ENCODE measurements around the gene LTF.
"Not testable (repeated sequence)": the region's sequence is repeated elsewhere in the genome, so short reads cannot be mapped to it uniquely, and the experiment has no call there.

LTF gene

DNA sequence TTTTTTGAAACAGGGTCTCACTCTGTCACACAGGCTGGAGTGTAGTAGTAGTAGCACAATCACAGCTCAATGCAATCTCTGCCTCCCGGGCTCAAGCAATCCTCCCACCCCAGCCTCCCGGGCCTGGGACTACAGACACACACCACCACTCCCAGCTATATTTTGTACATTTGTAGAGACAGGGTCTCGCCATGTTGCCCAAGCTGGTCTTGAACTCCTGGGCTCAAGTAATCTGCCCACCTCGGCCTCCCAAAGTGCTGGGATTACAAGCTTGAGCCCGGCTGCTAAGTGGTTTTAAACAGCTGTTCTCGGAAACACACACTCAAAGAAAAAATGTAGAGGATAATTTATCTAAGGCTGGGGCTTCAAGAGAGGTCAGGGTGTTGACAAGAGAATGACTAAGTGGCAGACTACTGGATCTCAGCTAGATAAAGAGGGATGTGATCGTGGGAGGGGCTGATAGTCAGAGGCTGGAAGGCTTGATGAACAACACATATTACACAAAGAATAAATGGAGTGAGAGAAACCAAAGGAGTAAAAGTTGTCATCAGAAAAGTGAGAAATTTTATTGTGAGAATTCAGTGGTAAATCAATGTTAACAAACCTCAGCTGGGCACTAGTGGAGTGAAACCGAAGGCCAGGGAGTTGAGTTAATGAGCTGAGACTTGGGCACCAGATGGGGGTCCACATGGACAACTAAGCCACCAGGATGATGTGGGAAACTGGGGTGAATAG lies 64.5 kb downstream of the LTF start:
- Mint-ChIP-seq H3K9me3 (no peaks in the 10 kb centered on the region), H3K4me1 (peaks cover 17 to 27% of the 10 kb centered on the region in 2 donors), H3K27ac (no peak overlapping the region), H3K27me3 (peaks cover 2% of the 10 kb centered on the region in 2 donors), H3K36me3 (no peaks in the 10 kb centered on the region), H3K4me3 (no peak overlapping the region)
- ATAC-seq (replicated peaks) (no peak), DNase-seq (no peak)

DNA sequence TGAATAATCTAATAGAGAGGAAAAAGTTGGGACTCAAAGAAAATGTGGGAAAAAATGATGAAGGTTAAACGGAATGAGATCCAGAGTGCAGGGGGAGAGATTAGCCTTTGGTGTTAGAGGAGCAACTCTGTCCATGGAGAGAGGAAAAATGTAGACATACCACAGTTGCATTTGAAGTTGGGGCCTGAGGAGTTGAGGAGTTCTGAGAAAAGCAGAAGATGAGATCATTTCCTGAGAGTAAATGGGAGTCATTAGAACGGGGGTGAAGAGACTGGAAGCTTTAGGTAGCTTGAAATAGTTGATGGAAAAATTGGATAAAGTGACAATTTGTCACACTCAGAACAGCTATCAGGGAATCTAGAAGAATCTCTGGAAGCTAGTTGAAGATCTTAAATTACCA lies 65.1 kb downstream of the LTF start:
- no peak for DNase-seq

DNA sequence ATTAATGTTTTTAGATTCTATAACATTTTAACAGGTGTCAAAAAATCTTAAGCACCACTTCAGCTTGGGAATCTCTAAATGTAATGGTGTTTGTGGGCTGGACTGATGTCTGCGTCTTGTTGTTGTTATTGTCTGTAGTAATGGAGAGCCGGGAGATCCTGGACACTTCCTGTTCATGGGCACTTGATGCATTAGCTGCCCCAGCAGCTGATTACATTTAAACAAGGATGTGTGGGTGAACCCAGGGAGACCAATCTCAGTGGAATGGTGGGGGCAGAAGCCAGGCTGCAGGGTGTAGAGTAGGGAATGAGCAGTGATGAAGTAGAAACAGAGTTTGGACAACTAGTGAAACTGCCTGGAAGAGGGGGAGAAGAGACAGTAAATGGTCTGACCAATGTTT lies 65.6 kb downstream of the LTF start:
- Mint-ChIP-seq H3K9me3 (no peaks in the 10 kb centered on the region), H3K36me3 (no peaks in the 10 kb centered on the region), H3K4me1 (peaks cover 19 to 23% of the 10 kb centered on the region in 2 donors), H3K4me3 (no peak overlapping the region), H3K27me3 (peaks cover 4 to 5% of the 10 kb centered on the region in 2 donors), H3K27ac (no peak overlapping the region)
- no peak for DNase-seq
- ATAC-seq (replicated peaks) = no peak

More for the DNA sequence above, 65.1 kb downstream of the LTF start:
- no peak overlapping the region for H3K27ac Mint-ChIP-seq
- peaks cover 4 to 5% of the 10 kb centered on the region in 2 donors for H3K27me3 Mint-ChIP-seq
- peaks cover 19 to 24% of the 10 kb centered on the region in 2 donors for H3K4me1 Mint-ChIP-seq
- no peak overlapping the region for H3K4me3 Mint-ChIP-seq
- ATAC-seq (replicated peaks) = no peak
- H3K9me3 Mint-ChIP-seq = no peaks in the 10 kb centered on the region
- H3K36me3 Mint-ChIP-seq = no peaks in the 10 kb centered on the region

DNA sequence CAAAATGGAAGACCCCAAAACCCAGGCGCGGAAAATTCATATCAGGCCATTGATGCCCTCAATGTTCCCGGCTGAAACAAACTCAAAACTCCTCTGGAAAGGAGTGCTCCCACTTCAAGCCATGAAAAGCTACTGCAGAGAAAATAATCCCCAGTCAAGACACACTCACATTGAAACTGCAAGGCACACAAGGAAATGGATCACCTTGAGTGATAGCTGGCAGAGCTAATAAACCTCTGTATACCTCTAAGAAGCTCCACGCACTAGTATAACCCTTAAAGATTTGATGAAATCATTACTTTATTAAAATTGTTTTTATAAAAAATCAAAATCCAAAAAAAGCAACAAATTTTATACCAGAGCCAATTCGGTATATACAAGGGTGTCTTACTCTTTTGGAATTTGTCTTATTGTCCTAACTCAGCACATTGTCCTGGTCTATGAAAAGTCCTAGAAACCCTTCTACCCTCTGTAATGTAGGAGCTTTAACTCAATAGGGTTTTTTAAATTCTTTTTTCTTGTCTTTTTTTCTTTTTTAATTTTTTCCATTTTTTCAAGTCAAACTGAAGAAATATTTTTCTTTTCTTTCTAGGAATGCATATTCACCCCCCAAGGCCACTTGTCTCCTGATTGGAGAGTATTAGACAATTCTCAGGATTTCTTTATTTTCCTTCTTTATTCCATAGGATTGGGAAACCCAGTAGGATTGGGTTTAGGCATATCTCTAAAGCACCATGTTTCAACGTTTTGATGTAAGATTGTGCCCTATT lies 66.3 kb downstream of the LTF start:
- peaks cover 19 to 23% of the 10 kb centered on the region in 2 donors for H3K4me1 Mint-ChIP-seq
- no peak for ATAC-seq (replicated peaks)
- peaks cover 4 to 5% of the 10 kb centered on the region in 2 donors for H3K27me3 Mint-ChIP-seq

DNA sequence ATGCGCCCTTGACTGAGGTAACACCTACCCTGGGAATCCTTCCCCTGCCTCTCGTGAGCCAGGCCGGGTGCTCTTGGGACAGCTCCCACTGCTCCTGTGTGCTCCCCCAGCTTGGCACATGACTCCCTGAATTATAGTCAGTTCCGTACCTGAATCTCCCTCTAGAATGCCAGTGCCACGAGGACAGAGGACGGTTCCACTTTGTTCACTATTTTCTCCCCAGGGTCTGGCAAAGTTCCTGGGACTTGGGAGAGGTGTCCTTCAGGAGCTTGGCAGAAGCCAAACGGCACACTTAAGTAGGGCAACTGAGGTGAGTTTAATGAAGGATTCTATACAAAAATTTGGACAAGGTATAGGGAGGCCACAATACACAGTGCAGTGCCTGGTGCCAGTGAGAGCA lies 67.6 kb downstream of the LTF start:
- no peak for DNase-seq
- H3K36me3 Mint-ChIP-seq = no peaks in the 10 kb centered on the region
- H3K27ac Mint-ChIP-seq = no peak overlapping the region
- ATAC-seq (replicated peaks) = no peak
- peaks cover 4 to 5% of the 10 kb centered on the region in 2 donors for H3K27me3 Mint-ChIP-seq
- H3K4me1 Mint-ChIP-seq = peaks cover 19 to 23% of the 10 kb centered on the region in 2 donors
- no peak overlapping the region for H3K4me3 Mint-ChIP-seq
- no peaks in the 10 kb centered on the region for H3K9me3 Mint-ChIP-seq

More for the DNA sequence above, 66.3 kb downstream of the LTF start:
- Mint-ChIP-seq H3K4me3 (no peak overlapping the region), H3K36me3 (no peaks in the 10 kb centered on the region), H3K27ac (no peak overlapping the region), H3K9me3 (no peaks in the 10 kb centered on the region)
- no peak for DNase-seq

DNA sequence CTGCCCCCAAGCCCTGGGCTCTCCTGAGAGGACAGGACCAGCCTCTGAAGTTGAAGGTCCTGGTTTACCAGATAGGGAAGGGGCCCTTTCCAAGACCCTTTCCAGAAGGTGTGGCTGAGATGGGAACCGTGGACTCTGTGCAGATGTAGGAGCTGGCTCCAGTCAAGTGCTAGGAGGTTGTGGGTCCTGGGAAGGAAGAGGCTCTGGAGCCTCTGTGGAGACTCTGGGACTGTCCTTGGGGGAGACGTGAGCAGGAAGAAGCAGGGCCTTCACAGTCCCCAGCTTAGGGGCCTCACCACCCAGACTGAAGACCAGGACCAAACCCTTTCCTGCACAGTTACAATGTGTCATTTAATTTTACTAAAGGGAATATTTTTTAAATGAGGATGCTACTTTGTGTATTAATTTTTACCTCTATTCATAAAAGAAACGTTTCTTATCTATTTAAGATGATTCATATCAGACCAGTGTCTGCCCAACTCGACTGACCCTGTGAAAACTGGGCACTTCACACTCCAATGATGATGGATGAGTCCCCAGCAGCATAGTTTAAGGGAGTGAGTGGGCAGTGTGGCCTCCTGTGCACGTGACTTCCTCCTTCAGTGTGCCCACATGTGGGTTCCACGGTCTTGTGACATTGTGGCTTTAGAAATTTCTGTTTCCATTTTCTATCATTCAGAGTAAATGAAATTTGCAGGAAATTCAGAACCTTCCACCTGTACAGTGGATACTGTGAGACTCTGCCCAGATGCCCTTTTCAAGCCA lies 68.8 kb downstream of the LTF start:
- Mint-ChIP-seq H3K4me3 (no peak overlapping the region), H3K9me3 (no peaks in the 10 kb centered on the region), H3K36me3 (no peaks in the 10 kb centered on the region), H3K27ac (peak overlapping the region; percentile 10), H3K4me1 (peaks cover 19 to 23% of the 10 kb centered on the region in 2 donors), H3K27me3 (peaks cover 4 to 5% of the 10 kb centered on the region in 2 donors)
- no peak for DNase-seq
- peak; percentile 79 to 80 for ATAC-seq (replicated peaks)

DNA sequence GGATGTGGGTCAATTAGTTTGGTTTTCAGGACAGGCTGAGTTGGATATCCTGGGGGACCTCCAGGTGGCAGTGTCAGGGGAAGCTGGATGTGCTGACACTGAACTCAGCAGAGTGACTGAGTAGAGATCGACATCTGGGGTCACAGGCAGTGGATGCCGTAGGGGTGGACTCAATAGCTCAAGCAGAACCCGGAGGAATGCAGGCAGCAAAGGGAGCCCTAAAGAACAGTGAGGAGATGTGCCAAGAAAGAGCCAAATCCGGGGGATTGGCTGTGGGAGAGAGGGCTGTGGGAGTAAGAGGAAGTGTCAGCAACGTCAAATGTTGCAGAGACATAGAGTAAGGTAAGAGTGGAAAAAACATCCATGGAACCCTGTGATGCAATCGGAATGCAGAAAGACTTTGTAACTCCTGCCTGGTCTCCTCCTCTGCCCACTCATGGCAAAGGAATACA lies 69.5 kb downstream of the LTF start:
- DNase-seq = no peak
- H3K4me3 Mint-ChIP-seq = no peak overlapping the region
- no peaks in the 10 kb centered on the region for H3K36me3 Mint-ChIP-seq
- H3K4me1 Mint-ChIP-seq = peaks cover 19 to 23% of the 10 kb centered on the region in 2 donors
- H3K27ac Mint-ChIP-seq = peak overlapping the region; percentile 63
- peak in 1 of 2 donors; percentile 50 for ATAC-seq (replicated peaks)
- peaks cover 4 to 5% of the 10 kb centered on the region in 2 donors for H3K27me3 Mint-ChIP-seq
- no peaks in the 10 kb centered on the region for H3K9me3 Mint-ChIP-seq

DNA sequence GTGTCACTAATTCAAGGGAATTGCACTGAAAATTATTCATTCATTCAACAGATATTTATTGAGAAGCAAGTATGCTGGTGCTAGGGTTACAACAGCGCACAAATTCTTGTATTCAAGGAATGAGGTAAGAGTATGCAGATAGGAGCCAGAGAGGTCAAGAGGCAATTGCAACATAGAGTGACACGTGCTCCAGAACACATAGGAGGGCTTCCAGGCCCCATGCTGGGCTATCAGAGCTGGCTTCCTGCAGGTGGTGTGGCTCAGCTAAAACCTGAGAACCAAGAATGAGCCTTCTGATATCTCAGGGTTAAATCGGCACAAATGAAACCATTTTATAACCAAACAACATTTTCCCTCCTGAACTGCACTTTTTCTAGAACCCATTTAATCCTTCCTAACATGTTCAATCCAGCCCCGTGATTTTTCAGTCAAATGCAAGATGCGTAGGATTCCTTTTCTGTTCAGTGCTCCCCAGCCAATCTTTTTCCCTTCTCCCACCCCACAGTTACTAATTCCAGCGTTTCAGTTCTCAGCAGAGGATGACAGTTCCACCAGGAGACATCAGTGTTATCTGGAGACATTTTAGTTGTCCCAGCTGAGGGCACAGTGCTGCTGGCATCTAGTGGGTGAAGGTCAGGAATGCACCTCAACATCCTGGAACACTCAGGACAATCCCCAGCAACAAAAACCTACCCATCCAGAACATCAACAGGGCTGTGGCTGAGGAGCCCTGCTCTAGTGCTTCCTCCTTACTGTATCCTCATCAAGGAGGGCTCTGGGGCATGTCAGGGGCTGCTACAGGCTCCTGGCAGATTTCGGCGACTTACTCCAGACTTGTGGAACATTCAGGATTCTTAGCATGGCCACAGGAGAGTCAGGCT lies 70.9 kb downstream of the LTF start:
- H3K27me3 Mint-ChIP-seq = peaks cover 4 to 5% of the 10 kb centered on the region in 2 donors
- no peak overlapping the region for H3K27ac Mint-ChIP-seq
- ATAC-seq (replicated peaks) (no peak), DNase-seq (no peak)
- H3K4me3 Mint-ChIP-seq = no peak overlapping the region
- no peaks in the 10 kb centered on the region for H3K36me3 Mint-ChIP-seq
- no peaks in the 10 kb centered on the region for H3K9me3 Mint-ChIP-seq
- H3K4me1 Mint-ChIP-seq = peaks cover 19 to 23% of the 10 kb centered on the region in 2 donors

DNA sequence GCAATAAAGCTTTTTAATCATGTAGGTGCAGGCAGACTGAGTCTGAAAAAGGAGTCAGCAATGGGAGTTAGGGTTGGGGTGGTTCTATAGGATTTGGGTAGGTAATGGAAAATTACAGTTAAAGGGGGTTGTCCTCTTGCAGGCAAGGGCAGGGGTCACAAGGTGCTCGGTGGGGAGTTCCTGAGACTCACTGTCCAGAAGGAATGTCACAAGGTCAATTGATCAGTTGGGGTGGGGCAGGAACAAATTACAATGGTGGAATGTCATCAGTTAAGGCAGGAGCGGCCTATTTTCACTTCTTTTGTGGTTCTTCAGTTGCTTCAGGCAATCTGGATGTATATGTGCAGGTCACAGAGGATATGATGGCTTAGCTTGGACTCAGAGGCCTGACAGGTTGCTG lies 71.7 kb downstream of the LTF start:
- H3K27me3 Mint-ChIP-seq = peaks cover 4 to 5% of the 10 kb centered on the region in 2 donors
- H3K36me3 Mint-ChIP-seq = no peaks in the 10 kb centered on the region
- peaks cover 19 to 23% of the 10 kb centered on the region in 2 donors for H3K4me1 Mint-ChIP-seq
- H3K4me3 Mint-ChIP-seq = no peak overlapping the region
- no peaks in the 10 kb centered on the region for H3K9me3 Mint-ChIP-seq
- DNase-seq = no peak
- no peak for ATAC-seq (replicated peaks)
- no peak overlapping the region for H3K27ac Mint-ChIP-seq

DNA sequence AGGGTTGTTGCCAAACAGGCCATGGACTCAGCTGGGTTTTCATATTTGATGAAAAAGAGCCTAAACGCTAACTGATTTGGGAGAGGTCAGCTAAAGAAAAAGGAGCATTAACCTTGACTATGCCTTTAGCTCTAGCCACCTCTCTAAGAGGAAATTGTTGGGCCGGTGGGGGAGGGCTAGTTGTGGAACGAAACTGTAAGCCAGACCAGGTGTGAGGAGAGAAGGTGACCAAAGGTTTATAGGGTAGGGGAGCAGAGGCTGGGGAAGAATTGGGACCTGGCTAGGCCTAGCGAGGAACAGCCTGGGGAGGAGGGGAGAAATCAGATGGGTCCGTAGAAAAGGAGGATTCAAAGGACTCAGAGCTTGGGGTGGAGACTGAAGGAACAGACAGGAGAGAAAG lies 73.2 kb downstream of the LTF start:
- H3K9me3 Mint-ChIP-seq, DNase-seq, H3K27ac Mint-ChIP-seq: not testable (repeated sequence)

DNA sequence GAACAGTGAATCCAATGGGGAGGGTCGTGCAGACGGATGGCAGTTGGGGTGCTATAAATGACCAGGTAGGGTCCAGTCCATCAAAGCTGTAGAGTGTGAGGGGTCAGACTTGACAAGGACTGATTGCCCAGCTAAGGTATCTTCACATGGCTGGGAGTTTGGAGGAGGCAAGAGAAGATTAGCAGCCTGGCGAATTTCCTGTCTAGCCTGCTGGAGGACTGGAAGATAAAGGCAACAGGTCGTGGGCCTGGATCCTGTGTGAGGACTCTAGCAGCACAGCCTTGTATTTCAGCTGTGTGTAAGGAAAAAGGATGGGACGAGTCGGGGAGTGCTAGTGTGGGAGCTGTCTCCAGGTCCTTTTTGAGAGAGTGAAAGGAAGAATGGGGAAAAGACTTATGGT lies 75.4 kb downstream of the LTF start:
- H3K4me1 Mint-ChIP-seq = peaks cover 8 to 16% of the 10 kb centered on the region in 2 donors
- H3K36me3 Mint-ChIP-seq = no peaks in the 10 kb centered on the region
- ATAC-seq (replicated peaks) (no peak), DNase-seq (no peak)
- H3K27me3 Mint-ChIP-seq = no peaks in the 10 kb centered on the region
- H3K27ac Mint-ChIP-seq = no peak overlapping the region
- H3K9me3 Mint-ChIP-seq = no peaks in the 10 kb centered on the region
- H3K4me3 Mint-ChIP-seq = no peak overlapping the region

More for the DNA sequence above, 73.2 kb downstream of the LTF start:
- peaks cover 14 to 17% of the 10 kb centered on the region in 2 donors for H3K4me1 Mint-ChIP-seq
- not testable (repeated sequence) for ATAC-seq (replicated peaks); H3K36me3 Mint-ChIP-seq; H3K4me3 Mint-ChIP-seq; H3K27me3 Mint-ChIP-seq

DNA sequence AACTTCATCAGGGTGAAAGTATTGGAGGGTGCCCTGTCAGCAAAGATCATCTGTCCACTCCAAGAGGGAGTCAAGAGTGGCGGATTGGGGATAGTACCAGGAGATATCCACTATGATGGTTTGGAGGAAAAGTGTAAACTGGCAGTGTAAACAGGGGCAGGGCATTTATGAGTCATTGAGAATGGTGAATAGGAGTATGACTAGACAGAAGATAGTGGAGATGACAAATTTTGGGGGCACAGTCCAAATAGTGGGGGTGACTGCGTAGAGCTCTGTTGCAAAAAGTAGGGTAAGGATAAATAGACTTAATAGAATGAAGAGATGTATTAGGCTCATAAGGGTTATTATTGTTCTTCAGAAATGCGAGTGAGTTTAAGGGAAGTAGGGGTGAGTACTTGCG lies 75.9 kb downstream of the LTF start:
- H3K4me1 Mint-ChIP-seq = peaks cover 11 to 20% of the 10 kb centered on the region in 2 donors
- not testable (repeated sequence) for H3K36me3 Mint-ChIP-seq; ATAC-seq (replicated peaks); DNase-seq; H3K27ac Mint-ChIP-seq; H3K9me3 Mint-ChIP-seq; H3K4me3 Mint-ChIP-seq; H3K27me3 Mint-ChIP-seq

DNA sequence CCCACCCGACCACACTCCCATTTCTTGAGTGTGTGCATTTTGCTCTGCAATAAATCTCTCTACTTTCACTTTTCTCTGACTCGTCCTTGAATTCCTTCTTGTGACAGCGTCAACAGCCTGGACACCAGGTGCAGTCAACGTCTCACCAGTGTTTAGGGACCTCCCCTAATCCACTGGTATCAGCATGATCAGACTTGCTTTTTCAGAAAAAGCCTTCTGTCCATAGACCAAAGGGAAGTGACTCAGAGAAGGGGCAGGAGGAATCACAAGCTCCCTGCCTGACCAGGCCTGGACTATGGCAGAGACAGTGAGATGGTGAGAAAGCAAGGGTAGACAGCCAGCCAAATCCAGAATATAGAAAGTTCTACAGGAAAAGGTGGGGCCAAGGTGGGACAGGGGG lies 78.5 kb downstream of the LTF start:
- no peaks in the 10 kb centered on the region for H3K9me3 Mint-ChIP-seq
- H3K27me3 Mint-ChIP-seq = no peaks in the 10 kb centered on the region
- ATAC-seq (replicated peaks) = peak; percentile 77 to 78
- no peak overlapping the region for H3K27ac Mint-ChIP-seq
- H3K4me1 Mint-ChIP-seq = peaks cover 23 to 33% of the 10 kb centered on the region in 2 donors
- peak overlapping the region in 1 of 2 donors; percentile 1 for H3K4me3 Mint-ChIP-seq
- no peaks in the 10 kb centered on the region for H3K36me3 Mint-ChIP-seq
- no peak for DNase-seq
